Endothelial cell of umbilical vein (primary cell): ENCODE measurements around the gene RHEX. TPM values are rescaled to one million over a fixed set of nuclear protein-coding genes. Genes with fewer than 3 reads are reported as not detected.

Experiments
- BruUV-seq: library from RNA; stranded (reverse); fragments of 400-500 nt; replicated peaks from 2 replicates; lab custom pipeline; 2021; lab: Mats Ljungman, UMichigan
- CTCF ChIA-PET: fragments of 300-600, 350-600 bp; sonication (Branson Sonifier 250); formaldehyde crosslinking; loops from one replicate; lab custom pipeline; 2021; ENCODE audit warnings: antibody characterized with exemption, inconsistent platforms; lab: Charles Lee
- POLR2A ChIA-PET: fragments of 300-600, 350-600 bp; sonication (Branson Sonifier 250); formaldehyde crosslinking; loops from one replicate; lab custom pipeline; 2021; ENCODE audit warnings: antibody characterized with exemption, inconsistent platforms; lab: Charles Lee
- DNase-seq: peaks from one replicate; pipeline ENCODE4 v3.0.0-alpha.2; 2011; ENCODE audit warnings: low read depth, low spot score
- FAIRE-seq: peaks from 2 replicates; lab custom pipeline; 2011; peaks lifted over from hg19 to GRCh38; lab: Jason Lieb, UNC
- H2AFZ ChIP-seq: 2 replicates; pipeline ENCODE4 v1.6.0; 2012; ENCODE audit warnings: low read depth, low read length, control low read depth, inconsistent platforms
- H3K27ac ChIP-seq: 2 replicates; pipeline ENCODE4 v1.5.1; 2011; ENCODE audit warnings: low read depth, mild to moderate bottlenecking, control low read depth, low read length, moderate library complexity; ENCODE audit not compliant: insufficient read depth
- H3K27me3 ChIP-seq, 2 experiments: 2 replicates each; pipeline versions ENCODE4 v1.6.0 to v1.6.1; 2011; ENCODE audit warnings: low read length in 2 of 2, mixed read lengths in 1 of 2; ENCODE audit not compliant: control insufficient read depth in 2 of 2, insufficient read depth in 2 of 2
- H3K36me3 ChIP-seq, 2 experiments: 2 replicates in 1 of 2; 3 replicates in 1 of 2; pipeline ENCODE4 v1.5.1; 2011; ENCODE audit warnings: low read length in 2 of 2, mild to moderate bottlenecking in 1 of 2, moderate library complexity in 1 of 2; ENCODE audit not compliant: control insufficient read depth in 2 of 2, insufficient read depth in 2 of 2; ENCODE audit errors: extremely low read depth in 1 of 2
- H3K4me1 ChIP-seq: 3 replicates; pipeline ENCODE4 v1.5.1; 2011; ENCODE audit warnings: mild to moderate bottlenecking, low read length; ENCODE audit not compliant: control insufficient read depth, insufficient read depth; ENCODE audit errors: extremely low read depth
- H3K4me2 ChIP-seq: 2 replicates; pipeline ENCODE4 v1.6.1; 2011; ENCODE audit warnings: low read length, control low read depth, mixed read lengths; ENCODE audit not compliant: insufficient read depth
- H3K4me3 ChIP-seq, 3 experiments: fragments of 200-600 bp in 1 of 3; sonication (generic), shearing (Covaris generic) in 1 of 3; replicated peaks in 1 of 3; 2 replicates each; pipeline ENCODE4 v1.5.1; 2011 to 2016; ENCODE audit warnings: control low read depth in 3 of 3, low read length in 3 of 3, mild to moderate bottlenecking in 2 of 3, inconsistent platforms in 1 of 3, low read depth in 1 of 3, moderate library complexity in 1 of 3; ENCODE audit not compliant: insufficient read depth in 1 of 3
- H3K79me2 ChIP-seq: 2 replicates; pipeline ENCODE4 v1.6.0; 2012; ENCODE audit warnings: low read length, inconsistent platforms; ENCODE audit not compliant: control insufficient read depth, insufficient read depth
- H3K9ac ChIP-seq: replicated peaks from 2 replicates; pipeline ENCODE3; 2011; ENCODE audit warnings: low read length, control low read depth; ENCODE audit not compliant: insufficient read depth; ENCODE audit errors: extremely low read depth
- H3K9me1 ChIP-seq: replicated peaks from 3 replicates; pipeline ENCODE4 v1.6.0; 2011; ENCODE audit warnings: mild to moderate bottlenecking, low read length; ENCODE audit not compliant: control insufficient read depth, insufficient read depth; ENCODE audit errors: extremely low read depth
- H3K9me3 ChIP-seq: replicated peaks from 2 replicates; pipeline ENCODE4 v1.5.1; 2012; ENCODE audit warnings: low read length, inconsistent platforms; ENCODE audit not compliant: control insufficient read depth, insufficient read depth
- H4K20me1 ChIP-seq: replicated peaks from 2 replicates; pipeline ENCODE3; 2011; ENCODE audit warnings: mild to moderate bottlenecking, low read length; ENCODE audit not compliant: control insufficient read depth, insufficient read depth; ENCODE audit errors: extremely low read depth
- EZH2 ChIP-seq: IDR thresholded peaks from 2 replicates; pipeline ENCODE4 v1.6.1; 2012; ENCODE audit warnings: borderline replicate concordance, low read depth, mild to moderate bottlenecking, moderate library complexity, low read length, inconsistent platforms; ENCODE audit not compliant: severe bottlenecking
- POLR2A ChIP-seq: IDR thresholded peaks from 2 replicates; pipeline ENCODE4 v1.6.1; 2012; ENCODE audit warnings: low read depth, mild to moderate bottlenecking, control low read depth, low read length
- POLR2AphosphoS5 ChIP-seq: IDR thresholded peaks from 2 replicates; pipeline ENCODE4 v1.6.1; 2012; ENCODE audit warnings: low read depth, mild to moderate bottlenecking, control low read depth, low read length, moderate library complexity; ENCODE audit not compliant: insufficient read depth
- dilution Hi-C: fragments of 300-500 bp; cut with MboI; formaldehyde crosslinking; loops from one replicate; pipeline ENCODE4 v1.15.0; 2019; ENCODE audit warnings: low sequenced_read_pairs; ENCODE audit not compliant: extremely low pct_ligation_motif_present
- intact Hi-C: fragments of 100-400 bp; cut with micrococcal nuclease; formaldehyde crosslinking; loops from one replicate; pipeline ENCODE4 v1.10.0; 2022
- polyA plus RNA-seq, 4 experiments: library from polyadenylated mRNA; depleted of rRNA in 3 of 4; stranded (reverse) in 3 of 4; unstranded in 1 of 4; fragments of >200 nt; gene quantifications; 2 replicates each; pipeline versions ENCODE4 v1.2.1 to v1.2.3, GENCODE V29; 2011 to 2012; ENCODE audit warnings: missing spikeins in 1 of 4
- total RNA-seq: library from RNA; stranded (reverse); gene quantifications from 2 replicates; pipeline ENCODE4 v1.2.3, GENCODE V29; 2021

Gene RHEX
- total and polyA plus RNA-seq, 2 donors (not counting 3 experiments of a cell fraction or from before 2014, with no cell fraction given) = not detected

DNA sequence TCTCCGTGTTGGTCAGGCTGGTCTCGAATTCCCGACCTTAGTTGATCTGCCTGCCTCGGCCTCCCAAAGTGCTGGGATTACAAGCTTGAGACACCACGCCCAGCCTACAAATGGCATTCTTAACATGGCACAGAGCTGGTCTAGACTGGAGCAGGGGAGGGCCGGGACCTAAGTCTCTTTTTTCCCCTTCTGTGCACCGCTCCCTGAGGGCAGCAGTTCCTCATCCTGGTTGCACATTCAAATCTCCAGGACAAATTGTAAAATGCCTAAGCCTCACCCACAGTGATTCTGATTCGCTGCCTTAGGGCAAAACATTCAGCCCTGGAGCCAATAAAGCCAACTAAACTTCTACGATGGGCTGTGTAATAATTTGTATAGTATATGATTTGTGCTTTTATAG, 74.4 kb downstream of the RHEX start:
- FAIRE-seq (no peak), DNase-seq (no peak)
- CTCF ChIA-PET = interaction anchor here (1.1 kb wide), 1 partner anchor 21 kb away, joined by 3 read pairs; no protein-coding TSS in a partner anchor
- Histone ChIP-seq H3K9me3 (no peaks in the 10 kb centered on the region), H3K4me3 (no peak overlapping the region), H3K9me1 (no peaks in the 10 kb centered on the region), H3K4me1 (no peaks in the 10 kb centered on the region), H3K79me2 (no peaks in the 10 kb centered on the region), H3K27me3 (peaks cover 18 to 32% of the 10 kb centered on the region in 2 experiments), H3K27ac (no peak overlapping the region), H2AFZ (no peak overlapping the region), H3K4me2 (no peak overlapping the region), H3K9ac (no peak overlapping the region), H3K36me3 (no peaks in the 10 kb centered on the region), H4K20me1 (no peaks in the 10 kb centered on the region)
- no TSS peak for BruUV-seq
- intact Hi-C loops = no loop called here
- TF ChIP-seq POLR2AphosphoS5 = no peak
- dilution Hi-C loops = no loop called here
- POLR2A ChIA-PET = no interaction called here

DNA sequence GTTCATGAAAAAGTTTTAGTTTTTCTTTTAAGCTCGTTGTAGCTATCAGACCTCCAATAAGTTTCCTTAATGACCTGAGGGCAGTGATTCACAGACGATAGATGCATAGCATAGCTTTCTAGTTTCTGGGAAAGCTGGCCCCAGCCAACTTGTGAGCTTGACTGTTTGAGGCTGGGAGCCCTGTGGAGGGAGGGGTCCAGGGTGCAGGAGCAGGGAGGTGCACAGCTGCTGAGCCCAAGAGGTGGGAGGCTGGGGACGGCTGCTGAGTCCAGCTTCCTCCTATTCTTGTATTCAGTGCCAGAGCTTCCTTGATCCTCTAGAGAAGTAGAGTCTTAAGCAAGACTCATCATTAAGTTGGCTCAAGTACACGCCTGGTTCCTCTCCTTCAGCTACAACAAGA, 75.2 kb downstream of the RHEX start:
- H3K9me1 ChIP-seq = no peaks in the 10 kb centered on the region
- H4K20me1 ChIP-seq = no peaks in the 10 kb centered on the region
- dilution Hi-C loops = no loop called here
- no peak for TF ChIP-seq EZH2
- TF ChIP-seq POLR2A = no peak
- H2AFZ ChIP-seq = no peak overlapping the region
- H3K9ac ChIP-seq = no peak overlapping the region
- no peaks in the 10 kb centered on the region for H3K4me1 ChIP-seq
- H3K36me3 ChIP-seq = no peaks in the 10 kb centered on the region
- CTCF ChIA-PET = interaction anchor here (1.1 kb wide), 1 partner anchor 22 kb away, joined by 3 read pairs; no protein-coding TSS in a partner anchor
- BruUV-seq = no TSS peak
- intact Hi-C loops = no loop called here
- no peak overlapping the region for H3K4me3 ChIP-seq
- no peak overlapping the region for H3K27ac ChIP-seq
- no peaks in the 10 kb centered on the region for H3K9me3 ChIP-seq
- POLR2A ChIA-PET = no interaction called here
- H3K4me2 ChIP-seq = no peak overlapping the region
- no peaks in the 10 kb centered on the region for H3K79me2 ChIP-seq
- DNase-seq (peak; percentile 20), FAIRE-seq (no peak)
- H3K27me3 ChIP-seq = peaks cover 18 to 29% of the 10 kb centered on the region in 2 experiments
